ENCODE results near the gene HSPA12A.

The HSPA12A gene

GRCh38 chr10:116621476-116621875 is 120.9 kb downstream of the HSPA12A start:
- no peak for DNase-seq

Measured in activated naive CD4-positive, alpha-beta T cell treated with anti-CD3 and anti-CD28 coated beads, Interleukin-2, amount 50 U/mL, for 16 hours (primary cell).